Hematopoietic multipotent progenitor cell treated with erythropoietin and hydrocortisone succinate and interleukin-3 and kit ligand, for 6 days (in vitro differentiated cells): ENCODE measurements around the gene DDX54.
"Not testable (repeated sequence)": the region's sequence is repeated elsewhere in the genome, so short reads cannot be mapped to it uniquely, and the experiment has no call there.

ENCODE experiments used
- DNase-seq: peaks from one replicate; pipeline ENCODE4 v3.0.0-alpha.2; 2015

The DDX54 gene

DNA sequence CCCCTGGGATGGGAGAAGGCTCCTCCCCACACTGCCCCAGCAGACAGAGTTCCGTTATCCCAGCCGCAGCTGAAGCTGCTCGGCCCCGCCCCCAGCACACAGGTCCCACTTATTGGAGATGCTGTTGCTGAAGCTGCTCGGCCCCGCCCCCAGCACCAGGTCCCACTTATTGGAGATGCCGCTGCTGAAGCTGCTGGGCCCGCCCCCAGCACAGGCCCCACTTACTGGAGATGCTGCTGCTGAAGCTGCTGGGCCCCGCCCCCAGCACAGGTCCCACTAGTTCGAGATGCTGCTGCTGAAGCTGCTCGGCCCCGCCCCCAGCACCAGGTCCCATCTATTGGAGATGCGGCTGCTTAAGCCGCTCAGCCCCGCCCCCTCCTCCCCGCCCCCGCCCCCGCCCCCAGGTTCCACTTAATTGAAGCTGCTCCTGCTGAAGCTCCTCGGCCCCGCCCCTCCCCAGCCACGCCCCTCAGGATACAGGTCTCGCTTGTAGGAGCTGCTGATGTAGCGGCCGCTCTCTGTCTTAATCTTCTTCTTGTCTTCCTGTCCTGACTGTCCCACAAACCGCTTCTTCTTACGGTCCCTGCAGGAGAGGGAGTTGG, 23.8 kb downstream of the DDX54 start:
- DNase-seq = peak; percentile 54

DNA sequence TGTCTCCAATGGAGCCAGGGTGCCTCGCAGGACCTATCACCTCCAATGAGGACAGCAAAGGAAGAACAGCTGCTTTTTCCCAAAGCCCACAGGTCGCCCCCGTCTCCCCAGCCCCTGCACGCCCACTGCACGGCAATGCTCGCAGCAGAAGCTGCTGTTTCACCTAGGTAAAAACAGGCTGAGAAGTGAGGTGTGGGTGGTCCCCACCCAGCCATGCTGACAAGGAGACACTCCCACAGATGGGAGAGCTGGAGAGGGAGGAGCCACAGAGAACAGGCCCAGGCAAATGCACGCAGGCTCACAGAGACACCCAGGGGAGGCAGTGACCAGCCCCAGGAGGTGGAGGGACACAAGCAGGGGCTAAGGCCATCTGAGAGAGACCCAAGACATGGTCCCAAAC, 25.3 kb downstream of the DDX54 start:
- DNase-seq = no peak

DNA sequence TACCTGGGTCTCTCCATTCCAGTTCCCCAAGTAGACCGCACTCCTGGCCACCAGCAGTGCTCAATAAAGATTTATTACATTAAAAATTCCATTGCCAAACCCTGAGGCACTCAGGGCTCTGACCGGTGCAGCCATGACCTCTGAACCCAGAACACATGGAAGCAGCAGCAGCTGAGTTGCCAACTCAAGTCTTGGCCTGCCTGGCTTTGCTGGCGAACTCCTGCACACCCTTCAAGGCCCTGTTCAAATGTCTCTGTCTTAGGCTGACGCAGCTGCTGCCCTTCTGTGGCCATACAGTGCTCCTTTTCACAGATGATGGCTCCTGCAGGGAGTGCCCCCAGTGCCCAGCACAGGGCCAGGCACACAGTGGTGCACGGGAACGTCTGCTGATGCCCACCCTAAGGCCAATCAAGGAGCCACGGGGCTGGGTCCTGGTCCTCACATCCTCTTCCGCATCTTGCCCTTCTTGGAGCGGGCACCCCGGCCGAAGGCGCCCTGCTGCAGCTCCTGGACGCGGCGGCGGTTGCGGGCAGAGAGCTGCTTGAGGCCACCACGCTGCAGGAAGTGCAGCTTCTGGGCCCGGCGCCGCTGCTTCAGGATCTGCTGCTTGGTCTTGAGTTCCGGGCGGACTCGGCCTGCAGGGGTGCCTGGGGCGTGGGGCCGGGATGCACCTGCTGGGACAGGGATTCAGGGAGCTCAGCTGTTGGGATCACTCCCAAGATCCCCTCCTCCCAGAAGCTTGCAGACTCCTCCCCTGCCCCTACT, 26.7 kb downstream of the DDX54 start:
- no peak for DNase-seq

DNA sequence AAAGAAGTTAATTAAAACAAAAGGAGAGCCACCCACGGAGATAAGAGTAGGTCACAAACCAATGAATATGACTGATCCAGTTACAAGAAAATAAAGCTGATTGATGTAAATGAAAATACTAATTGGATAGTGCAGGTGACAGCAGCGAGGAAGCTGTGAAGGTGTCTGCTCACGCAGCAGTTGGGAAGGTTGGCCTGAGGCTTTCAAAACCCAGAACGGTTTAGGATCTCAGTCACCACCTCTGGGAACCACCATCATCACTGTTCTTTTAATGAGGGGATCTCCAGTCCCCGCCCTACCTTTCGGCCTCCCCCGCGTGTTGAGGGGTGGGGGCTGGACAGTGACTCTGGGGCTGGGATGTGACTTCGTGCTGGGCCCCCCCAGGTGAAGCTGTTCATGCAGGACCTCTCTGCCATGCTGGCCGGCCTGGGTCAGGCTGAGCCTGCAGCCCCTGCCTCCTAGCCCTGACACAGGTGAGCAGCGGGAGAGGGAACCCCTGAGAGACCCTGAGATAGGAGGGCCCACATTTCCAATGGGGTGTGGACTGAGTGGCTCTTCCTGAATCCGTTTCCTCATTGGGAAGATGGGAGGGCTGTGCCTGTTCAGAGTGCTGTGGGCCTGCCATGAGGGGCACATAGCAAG, 27.9 kb downstream of the DDX54 start:
- DNase-seq = no peak

DNA sequence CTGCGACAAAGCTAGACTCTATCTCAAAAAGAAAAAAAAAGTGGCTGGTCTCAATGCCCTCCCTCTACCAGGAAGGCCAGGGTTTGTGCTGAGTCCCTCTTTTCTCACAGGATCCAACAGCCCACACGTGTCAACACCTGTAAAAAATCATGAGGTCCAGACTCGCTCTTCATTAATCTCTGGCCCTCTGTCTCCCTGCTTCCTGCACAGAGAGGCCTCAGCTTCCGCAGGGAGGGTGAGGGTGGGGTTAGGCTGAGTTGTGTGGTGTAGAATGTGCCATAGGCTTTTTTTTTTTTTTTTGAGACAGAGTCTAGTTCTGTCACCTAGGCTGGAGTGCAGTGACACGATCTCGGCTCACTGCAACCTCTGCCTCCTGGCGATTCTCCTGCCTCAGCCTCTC, 29.6 kb downstream of the DDX54 start:
- peak; percentile 40 for DNase-seq

DNA sequence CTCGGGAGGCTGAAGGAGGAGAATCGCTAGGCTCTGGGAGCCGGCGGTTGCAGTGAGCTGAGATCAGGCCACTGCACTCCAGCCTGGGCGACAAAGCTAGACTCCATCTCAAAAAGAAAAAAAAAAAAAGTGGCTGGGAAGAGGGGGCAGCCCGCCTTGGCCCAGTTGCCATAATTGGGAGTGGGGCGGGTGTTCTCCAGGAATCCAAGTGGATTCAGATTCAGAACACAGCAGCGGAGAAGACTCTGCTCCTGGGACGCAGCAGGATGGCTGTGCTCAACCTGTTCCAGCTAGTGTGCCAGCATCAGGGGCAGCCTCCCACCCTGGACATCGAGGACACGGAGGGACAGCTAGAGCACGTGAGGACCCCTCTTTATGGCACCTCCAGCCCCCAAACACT, 30.2 kb downstream of the DDX54 start:
- no peak for DNase-seq

DNA sequence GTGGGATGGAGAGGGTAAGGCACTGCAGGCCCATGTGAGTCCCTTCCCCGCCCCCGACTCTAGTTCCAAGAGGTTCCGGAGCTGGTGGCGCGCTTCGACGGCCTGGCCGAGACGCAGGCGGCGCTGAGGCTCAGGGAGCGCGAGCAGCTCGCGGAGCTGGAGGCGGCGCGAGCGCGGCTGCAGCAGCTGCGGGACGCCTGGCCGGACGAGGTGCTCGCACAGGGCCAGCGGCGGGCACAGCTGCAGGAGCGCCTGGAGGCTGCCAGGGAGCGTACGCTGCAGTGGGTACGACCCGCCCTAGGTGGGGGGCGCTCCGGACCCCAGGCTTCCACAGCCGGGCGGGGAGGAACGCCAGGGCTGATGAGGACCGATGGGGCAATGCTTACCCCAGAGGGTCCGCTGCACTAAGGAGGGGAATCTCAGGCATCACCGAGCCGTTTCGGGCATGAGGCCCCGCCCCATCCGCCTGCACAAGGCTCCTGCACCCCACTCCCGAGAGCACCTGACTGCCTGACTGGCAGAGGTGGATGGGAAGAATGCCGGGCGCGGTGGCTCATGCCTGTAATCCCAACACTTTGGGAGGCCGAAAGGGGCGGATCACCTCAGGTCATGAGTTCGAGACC, 30.8 kb downstream of the DDX54 start:
- peak; percentile 31 for DNase-seq

DNA sequence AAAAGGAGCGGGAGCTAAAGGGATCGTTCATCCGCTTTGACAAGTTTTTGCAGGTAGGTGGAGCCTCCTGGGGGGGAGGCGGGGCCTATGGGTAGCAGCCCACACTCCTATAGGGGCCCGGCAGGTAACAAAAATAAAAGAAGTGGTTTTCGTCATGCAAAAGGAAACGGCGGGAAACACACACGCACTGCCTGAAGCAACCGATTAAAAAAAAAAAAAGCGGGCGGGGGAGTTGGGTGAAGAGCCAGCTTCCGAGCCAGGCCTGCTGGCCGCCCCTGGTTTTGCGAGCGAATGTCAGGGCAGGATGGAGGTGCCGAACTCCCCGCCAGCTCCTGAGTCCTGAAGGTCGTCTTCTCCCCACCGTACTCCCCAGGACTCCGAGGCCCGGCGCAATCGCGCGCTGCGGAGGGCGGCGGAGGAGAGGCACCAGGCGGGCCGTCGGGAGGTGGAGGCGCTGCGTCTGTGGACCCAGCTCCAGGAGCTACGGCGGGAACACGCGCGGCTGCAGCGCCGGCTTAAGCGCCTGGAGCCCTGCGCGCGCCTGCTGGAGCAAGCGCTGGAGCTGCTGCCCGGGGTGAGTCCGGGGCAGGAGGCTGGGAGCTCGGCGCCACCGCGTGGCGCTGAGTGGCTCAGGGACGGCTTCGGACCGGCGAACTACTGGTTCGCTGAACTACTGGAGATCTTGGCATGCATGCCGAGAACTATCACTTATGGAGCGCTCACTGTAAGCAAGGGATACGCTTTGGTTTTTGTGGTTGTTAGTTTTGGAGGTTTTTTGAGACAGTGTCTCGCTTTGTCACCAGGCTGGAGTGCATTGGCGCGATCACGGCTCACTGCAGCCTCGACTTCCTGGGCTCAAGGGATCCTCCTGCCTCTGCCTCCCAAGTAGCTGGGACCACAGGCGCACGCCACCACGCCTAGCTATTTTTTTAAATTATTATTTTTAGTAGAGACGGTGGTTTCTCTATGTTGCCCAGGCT, 32.2 kb downstream of the DDX54 start:
- DNase-seq = peak; percentile 86

DNA sequence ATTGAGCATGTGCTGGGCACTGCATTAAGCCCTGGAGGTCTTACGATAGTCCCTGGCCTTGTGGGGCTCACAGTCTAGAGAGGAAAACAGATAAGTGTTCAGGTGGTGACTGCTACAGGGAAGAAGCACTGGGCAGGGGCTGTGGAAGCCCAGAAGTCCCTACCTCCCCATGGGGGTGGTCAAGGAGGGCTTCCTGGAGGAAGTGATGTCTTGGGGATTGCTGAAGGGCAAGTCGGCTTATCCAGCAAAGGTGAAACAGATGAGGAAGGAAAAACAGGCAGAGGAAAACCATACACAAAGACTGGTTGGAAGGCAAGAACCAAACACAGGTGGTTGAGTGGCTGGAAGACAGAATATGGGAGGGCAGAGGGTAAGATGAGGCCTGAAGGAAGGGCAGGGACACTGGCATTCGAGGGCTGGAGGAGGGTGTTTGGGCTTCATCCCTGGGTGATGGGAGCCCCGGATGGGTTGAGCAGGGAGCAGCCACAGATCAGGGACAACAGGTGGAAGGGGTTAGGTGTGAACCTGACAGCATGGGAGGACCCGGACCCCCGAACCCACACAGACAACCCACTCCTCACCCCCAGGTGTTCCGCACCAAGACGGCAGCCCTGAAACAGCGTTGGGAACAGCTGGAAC, 33.0 kb downstream of the DDX54 start:
- no peak for DNase-seq

DNA sequence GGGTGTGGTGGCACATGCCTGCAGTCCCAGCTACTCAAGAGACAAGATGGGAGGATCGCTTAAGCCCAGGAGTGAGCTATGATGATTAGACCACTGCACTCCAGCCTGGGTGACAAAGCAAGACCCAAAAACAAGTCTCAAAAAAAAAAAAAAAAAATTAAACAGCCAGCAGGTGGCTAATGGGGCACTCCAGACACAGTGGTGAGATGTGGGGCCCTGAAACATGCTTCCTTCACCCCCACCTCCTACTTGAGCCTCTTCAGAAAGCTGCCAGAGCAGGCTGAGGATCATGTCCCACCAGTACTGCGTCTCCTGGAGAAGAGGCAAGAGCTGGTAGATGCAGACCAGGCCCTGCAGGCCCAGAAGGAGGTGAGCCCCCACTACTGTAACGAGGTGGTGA, 33.6 kb downstream of the DDX54 start:
- no peak for DNase-seq

DNA sequence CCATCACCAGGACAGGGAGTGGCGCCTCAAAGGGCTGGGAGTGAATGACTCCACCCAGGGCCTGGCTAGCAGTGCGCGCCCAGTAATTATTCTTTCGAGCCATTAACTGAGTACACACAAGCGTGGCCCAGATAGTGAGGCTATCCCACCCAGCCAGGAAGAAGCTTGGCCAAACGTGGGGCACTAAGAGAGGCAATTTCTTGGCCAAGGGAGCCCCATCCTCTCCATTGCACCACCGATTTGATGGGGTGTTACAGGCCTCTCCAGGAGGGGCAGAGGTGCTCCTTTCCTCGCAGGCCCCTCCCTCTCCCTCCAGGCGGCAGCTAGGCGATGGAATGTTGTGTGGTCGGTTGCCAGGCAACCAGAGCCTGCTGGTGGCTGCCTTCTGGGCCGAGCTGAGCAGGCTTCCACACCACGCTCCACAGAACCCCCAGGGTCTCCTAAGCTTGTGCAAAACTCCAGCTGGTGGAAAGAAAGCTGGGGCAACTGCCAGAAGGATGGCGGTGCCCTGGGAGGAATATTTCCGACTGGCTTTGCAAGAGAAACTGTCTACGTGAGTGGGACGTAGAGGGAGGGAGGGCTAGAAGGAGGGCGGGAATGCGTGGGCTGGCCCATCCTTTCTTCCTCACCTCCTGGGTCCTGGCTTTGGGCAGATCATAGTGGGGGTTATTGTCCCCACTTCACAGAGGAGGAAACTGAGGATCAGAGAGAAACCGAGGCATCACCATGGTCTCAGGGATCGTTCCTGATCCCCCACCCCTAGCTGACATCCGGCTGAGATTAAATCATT, 35.7 kb downstream of the DDX54 start, which contains the start of gene CFAP73:
TSS of gene CFAP73 (plus strand) at position 364 of the 790 bp plus-strand sequence. CDS start at position 498, 134 bp downstream.
- peak; percentile 35 for DNase-seq

DNA sequence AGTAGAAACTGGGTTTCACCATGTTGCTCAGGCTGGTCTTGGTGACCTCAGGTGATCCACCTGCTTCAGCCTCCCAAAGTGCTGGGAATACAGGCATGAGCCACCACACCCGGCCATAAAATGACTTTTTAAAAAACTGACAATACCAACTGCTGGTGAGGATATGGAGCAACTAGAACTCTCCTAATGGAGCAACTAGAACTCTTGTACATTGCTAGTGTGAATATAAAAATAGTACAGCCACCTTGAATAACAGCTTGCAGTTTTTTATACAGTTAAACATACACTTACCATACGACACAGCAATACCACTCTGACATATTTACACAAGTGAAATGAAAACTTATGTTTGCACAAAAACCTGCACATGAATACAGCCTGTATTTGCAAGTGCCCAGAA, 38.3 kb downstream of the DDX54 start:
- no peak for DNase-seq

DNA sequence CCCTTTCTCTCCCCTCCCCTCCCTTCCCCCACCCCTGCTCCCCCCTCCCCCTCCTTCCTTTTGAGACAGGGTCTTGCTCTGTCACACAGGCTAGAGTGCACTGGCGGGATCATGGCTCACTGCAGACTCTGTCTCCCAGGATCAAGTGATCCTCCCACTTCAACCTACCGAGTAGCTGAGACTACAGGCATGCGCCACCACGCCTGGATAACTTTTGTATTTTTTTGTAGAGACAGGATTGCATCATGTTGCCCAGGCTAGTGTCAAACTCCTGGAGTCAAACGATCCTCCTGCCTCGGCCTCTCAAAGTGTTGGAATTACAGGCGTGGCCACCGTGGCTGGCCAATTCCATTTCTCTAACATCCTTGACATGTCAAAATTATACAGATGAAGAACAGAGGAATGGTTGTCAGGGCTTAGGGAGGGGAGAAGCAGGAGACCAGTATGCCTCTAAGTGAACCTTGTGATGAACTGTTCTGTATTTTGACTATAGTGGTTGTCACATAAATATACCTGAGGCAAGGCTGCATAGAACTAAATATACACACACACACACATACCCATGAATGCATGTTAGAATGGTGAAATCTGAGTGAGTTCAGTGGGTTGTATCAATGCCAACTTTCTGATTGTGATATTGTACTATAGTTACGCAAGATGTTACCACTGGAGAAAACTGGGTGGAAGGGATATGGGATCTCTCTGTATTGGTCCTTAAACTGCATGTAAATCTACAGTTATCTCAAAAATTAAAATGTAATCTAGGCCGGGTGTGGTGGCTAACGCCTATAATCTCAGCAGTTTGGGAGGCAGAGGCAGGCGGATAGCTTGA, 39.3 kb downstream of the DDX54 start:
- no peak for DNase-seq

DNA sequence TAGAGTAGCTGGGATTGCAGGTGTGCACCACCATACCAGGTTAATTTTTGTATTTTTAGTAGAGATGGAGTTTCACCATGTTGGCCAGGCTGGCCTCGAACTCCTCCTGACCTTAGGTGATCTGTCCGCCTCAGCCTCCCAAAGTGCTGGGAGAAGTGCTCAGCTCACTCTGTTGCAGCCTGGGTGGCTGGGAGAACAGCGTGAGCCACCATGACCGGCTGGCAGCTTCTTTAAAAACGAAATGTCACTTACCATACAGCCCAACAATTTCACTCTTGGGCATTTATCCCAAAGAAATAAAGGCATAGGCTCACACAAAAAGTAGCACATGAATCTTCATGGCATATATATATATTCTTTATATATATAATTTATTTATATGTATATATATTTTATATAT, 40.5 kb downstream of the DDX54 start:
- DNase-seq = no peak

DNA sequence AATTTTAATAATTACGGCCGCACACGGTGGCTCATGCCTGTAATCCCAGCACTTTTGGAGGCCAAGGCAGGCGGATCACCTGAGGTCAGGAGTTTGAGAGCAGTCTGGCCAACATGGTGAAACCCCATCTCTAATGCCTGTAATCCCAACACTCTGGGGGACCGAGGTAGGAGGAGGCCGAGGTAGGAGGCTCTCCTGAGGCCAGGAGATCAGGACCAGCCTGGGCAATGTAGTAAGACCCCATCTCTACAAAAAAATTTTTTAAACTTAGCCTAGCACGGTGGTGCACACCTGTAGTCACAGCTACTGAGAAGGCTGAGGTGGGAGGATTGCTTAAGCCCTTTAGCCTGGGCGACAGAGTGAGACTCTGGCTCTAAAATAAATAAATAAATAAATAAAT, 41.3 kb downstream of the DDX54 start:
- no peak for DNase-seq

DNA sequence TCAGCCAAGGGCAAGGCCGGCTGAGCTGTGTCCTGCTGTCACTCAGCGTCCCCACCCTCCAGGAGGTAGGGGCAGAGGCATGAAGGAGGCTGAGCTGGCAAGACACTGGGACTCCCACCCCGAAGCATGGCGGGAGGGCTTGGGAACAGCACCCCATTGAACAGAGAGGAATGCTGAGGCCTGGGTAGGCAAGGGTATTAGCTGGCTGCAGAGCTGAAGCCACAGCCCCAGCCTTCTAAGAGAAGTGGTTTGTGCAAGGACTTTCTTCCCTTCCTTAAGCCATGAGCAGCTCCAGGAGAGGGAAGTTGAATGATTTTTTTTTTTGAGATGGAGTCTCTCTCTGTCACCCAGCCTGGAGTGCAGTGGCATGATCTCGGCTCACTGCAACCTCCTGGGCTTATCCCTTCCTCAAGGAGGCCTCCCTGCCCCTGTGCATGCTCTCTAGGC, 42.4 kb downstream of the DDX54 start:
- no peak for DNase-seq

DNA sequence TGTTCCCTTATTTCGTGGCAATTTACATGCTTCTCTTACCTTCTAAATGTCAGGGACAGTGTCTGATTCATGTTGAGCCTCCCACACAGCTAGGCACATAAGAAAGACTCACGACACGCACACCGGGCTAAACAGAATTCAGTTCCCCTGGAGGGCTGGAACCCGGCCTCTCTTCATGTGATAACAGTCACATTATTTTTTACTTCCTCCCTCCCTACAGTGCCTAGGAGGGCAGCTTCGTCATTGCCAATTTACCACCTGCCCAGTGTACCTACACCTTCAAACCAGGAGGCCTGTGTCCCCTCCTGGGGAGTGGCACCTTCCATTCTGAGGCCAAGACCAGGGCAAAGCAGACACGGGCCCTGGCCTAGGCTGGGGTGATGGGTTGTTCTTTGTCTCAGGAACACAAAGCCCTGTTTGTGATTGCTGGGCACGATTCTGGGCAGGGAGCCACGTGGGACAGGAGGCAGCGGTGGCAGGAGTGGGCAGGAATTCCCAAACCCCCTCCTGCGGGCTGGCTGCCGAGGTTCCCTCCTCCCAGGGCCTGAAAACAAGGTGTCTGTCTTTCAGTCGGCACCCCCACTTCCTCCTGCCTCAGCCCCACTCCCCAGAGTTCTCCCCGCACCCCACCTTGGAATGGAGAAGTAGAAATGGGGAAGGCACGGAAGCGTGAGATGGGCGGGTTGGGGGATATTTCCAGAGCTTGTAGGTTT, 42.9 kb downstream of the DDX54 start:
- DNase-seq = peak; percentile 41

DNA sequence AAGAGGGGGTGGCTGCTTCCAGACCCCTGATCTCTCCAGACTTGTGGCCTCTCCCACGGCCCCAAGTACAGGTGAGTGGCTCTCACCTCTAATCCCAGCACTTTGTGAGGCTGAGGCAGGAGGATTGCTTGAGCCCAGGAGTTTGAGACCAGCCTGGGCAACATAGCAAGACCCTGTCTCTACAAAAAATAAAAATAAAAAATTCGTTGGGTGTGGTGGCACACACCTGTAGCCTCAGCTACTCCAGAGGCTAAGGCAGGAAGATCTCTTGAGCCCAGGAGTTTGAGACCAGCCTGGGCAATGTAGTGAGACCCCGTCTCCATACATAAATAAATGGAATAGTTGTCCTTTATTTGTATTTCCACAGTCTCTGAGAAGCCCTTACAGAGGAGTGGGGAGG, 43.6 kb downstream of the DDX54 start:
- DNase-seq = not testable (repeated sequence)

DNA sequence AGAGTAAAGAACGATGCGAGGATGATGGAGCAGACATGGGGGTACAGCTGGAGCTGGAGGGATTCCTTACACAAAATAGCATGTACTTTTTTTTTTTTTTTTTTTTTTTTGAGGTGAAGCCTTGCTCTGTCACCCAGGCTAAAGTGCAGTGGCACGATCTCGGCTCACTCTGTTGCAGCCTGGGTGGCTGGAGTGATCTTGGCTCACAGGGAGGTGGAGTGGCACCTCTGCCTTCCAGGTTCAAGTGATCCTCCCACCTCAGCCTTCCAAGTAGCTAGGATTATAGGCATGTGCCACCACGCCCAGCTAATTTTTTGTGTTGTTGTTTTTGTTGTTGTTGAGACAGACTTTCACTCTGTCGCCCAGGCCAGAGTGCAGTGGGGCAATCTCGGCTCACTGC, 44.6 kb downstream of the DDX54 start:
- DNase-seq = no peak
